Stimulated activated CD8-positive, alpha-beta memory T cell treated with anti-CD3 and anti-CD28 coated beads, Interleukin-12 subunit alpha, Interleukin-12 subunit beta, amount 100 ng/mL, for 4 hours (primary cell): ENCODE results near the gene DBNDD2.

Experiments used
- DNase-seq: peaks from one replicate; pipeline ENCODE4 v3.0.0-alpha.2; 2020; ENCODE audit warnings: low read depth

The DBNDD2 gene, protein sequence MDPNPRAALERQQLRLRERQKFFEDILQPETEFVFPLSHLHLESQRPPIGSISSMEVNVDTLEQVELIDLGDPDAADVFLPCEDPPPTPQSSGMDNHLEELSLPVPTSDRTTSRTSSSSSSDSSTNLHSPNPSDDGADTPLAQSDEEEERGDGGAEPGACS

DNA sequence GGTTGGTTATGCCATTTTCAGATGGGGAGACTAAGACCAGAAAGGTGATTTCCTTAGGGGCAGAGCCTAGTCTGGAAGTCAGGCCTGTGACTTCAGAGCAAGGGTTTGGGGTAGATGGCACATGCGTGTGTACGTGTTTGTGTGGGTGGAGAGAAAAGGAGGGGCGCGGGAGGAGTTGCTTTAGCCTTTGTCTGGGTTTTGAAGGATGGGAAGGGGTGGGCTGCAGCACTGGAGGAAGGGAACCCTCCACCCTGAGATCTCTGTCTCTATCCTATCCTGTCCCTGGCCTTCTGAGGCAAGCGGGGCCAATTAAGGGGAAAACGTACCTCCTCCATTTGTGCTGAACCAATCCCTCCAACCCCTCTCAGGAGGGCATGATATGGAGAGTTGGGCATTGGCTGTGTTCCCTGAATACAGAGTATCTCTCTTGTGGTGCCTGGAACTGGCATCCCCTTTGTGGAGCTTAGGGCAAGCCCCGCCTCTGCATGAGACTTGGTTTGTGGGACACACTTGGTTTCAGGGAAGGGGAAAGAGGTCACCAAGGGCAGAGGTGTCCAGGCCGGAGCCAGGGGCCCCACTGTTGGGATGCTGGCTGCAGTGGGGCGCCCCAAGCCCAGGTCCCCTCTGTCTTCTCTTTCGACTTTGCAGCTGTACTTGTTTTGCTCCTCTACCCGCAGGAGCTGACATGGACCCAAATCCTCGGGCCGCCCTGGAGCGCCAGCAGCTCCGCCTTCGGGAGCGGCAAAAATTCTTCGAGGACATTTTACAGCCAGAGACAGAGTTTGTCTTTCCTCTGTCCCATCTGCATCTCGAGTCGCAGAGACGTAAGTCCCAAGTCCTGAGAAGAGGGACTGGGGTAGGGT, at the start of gene DBNDD2:
Gene DBNDD2 (plus strand): TSS at position 507 of the 863 bp plus-strand sequence. CDS start 179 bp downstream, at position 686.
- no peak for DNase-seq

DNA sequence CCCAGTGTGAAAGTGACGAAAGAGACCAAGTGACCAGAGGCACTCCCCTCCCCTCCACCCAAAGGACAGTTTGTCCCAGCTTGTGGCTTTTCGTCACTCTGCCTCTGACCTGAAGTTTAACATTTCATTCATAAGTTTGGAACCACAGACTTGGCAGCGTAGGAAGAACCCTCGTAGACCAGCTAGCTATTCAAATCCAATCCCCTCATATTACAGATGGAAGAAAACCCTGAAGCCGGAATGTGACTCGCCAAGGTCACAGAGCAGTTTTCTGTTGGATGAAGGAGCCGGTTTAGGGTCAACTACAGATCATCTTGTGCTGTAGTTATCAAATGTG, 49.1 kb upstream of the DBNDD2 start:
- DNase-seq: no peak

GRCh38 chr20:45359406-45360148, 48.5 kb upstream of the DBNDD2 start:
- DNase-seq: no peak

DNA sequence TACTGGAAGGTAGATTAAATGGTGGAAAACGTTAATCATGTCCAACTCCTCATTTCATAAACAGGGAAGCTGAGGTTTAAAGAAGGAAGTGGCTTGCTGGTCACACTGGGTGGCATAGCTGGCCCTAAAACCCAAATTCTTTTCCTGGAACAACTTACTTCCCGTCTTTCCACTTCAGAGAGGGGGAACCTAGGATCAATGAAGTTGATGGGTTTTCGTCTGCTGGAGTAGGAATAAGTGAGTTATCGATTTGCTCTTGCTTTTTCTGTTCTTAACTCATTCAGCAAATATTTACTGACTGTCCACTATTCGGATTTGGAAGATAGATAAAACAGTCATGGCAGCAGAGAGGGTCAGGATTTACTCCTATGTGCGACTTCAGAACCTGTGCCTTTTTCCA, 46.3 kb upstream of the DBNDD2 start:
- no peak for DNase-seq

- peak; percentile 95 for DNase-seq
Measured at GRCh38 chr20:45362804-45363610, 45.1 kb upstream of the DBNDD2 start, which contains the start of gene SYS1. TSS of gene SYS1 (plus strand) at chr20:45363156. CDS start at chr20:45363532, 376 bp downstream.

DNA sequence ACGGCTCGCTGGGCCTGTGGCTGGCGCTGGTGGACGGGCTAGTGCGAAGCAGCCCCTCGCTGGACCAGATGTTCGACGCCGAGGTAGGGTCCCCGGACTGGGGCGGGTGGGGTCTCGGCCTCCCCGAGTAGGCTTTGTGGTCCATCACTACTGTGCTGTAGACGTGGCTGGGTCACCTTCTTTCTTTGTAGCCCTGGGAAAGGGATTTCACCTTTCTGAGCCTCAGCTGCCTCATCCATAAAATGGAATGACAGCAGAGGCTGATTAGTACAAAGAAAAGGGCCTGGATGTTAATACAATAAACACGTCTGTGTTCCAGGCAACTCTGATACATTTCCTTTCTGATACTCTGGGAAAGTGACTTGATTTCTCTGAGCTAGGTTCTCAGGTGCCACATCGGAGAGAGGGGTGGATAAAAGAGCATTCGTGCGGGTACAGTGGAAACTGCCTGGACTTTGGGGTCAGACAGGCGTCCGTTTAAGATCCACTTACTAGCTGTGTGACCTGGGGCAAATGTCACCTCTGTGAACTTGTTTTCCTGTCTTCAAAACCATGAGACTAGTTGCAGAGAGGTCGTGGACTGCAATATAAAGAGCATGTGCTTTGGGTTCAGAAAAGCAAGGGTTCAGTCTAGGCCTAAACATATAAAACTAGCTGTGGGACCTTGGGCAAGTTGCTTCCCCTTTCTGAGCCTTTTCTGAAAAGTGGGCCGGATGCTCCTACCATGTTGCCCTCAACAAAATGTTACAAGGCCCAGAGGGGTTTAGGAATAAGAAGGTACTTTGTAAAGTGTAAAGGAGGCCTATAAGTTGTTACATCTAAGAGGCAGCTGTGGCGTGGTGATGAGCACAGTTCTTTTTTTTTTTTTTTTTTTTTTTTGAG, 44.2 kb upstream of the DBNDD2 start:
- DNase-seq: no peak

GRCh38 chr20:45365444-45365970, 42.6 kb upstream of the DBNDD2 start:
- no peak for DNase-seq

DNA sequence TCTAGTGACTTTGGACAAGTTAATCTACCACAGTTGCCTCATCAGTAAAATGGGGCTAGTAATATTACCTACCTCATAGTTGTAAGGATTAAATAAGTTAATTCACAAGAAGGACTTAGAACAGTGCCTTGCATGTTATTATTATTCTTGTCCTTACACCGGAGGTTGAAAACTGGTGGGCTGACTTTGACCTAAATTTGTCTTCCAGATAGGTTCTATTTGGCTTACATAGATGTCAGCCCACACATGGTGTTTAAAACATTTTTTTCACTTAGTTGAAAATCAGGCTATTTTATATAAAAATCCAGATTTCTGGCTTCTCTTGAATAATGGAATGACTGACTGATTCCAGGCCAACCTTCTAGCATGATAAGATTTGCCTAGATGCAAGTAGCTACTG, 41.9 kb upstream of the DBNDD2 start:
- no peak for DNase-seq

DNA sequence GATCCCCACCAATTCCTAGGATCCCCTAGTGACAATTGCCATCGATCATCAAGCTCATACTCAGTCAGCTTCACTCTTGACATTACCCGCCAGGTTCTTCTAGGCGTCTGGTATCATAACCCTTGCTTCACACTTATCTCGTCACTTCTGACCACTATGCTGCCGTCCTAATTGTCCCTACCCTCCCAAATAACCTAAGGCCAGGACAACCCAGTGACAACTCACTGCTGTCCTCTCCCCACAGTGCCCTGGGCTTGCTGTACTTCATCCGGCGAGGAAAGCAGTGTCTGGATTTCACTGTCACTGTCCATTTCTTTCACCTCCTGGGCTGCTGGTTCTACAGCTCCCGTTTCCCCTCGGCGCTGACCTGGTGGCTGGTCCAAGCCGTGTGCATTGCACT, 41.5 kb upstream of the DBNDD2 start:
- DNase-seq: no peak

DNA sequence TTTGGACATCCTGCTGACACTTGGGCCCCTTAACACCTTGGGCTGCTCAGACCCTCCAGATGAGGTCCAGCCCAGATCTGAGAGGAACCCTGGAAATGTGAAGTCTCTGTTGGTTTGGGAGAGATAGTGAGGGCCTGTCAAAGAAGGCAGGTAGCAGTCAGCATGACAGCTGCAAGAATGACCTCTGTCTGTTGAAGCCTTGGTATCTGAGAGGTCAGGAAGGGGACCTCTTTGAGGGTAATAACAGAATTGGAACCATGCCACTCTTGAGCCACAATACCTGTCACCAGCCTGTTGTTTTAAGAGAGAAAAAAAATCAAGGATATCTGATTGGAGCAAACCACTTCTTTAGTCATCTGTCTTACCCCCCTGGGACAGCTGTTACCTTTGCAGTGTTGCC, 41.0 kb upstream of the DBNDD2 start:
- no peak for DNase-seq

DNA sequence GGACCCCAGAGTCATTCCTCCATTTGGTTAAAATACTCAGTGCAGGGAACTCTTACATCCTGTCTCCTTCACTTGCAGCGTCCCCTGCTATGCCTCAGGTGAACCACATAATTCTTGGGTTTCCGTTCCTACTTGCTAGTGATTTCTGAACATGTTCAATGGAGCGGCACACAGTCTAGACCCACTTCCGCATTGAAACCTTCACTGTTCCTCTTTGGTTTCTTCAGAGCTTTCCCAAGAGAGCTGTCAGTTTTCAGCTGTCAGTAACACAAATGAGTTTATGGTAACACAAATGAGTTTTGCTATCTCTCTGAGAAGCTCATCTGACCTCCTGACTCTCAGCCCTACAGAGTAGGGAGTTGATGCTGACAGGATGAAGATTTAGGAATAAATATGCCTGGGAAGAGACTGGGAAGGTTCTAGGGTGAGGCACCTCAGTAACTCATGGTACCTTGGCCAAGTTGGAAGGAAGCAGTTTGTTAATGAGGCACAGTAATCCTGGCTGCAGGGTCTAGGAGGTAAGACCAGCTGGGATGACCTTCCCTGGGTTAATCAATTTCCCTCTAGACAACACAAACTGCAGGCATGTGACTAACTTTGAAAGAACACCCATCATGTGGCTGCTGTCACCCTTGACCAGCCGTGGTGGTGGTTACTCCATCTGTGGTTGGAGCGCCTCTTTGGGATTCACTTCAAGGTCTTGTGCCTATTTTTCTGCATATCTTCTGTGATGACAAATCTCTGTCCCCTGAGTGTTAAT, 39.7 kb upstream of the DBNDD2 start:
- no peak for DNase-seq

- DNase-seq: no peak
Measured at GRCh38 chr20:45370571-45371160, 37.4 kb upstream of the DBNDD2 start.

DNA sequence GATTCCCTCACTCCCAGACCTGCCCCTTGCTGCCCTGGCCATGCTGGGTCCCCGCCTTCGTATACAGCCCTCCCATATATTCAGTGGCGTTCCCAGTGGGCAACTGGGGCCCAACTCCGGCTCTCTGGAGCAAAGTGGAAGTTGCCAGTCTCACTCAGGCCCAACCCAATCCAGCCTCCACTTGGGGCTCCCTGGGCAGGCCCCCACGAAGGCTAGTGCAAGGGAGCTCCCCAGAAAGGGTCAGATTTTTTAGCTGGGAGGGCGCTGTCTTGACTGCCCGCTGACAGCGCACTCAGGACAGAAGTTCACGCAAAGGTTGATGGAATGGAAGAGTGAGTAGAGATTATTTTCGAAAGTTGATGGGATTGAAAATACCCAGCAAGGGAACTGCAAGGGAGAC, 35.8 kb upstream of the DBNDD2 start:
- DNase-seq: no peak

DNA sequence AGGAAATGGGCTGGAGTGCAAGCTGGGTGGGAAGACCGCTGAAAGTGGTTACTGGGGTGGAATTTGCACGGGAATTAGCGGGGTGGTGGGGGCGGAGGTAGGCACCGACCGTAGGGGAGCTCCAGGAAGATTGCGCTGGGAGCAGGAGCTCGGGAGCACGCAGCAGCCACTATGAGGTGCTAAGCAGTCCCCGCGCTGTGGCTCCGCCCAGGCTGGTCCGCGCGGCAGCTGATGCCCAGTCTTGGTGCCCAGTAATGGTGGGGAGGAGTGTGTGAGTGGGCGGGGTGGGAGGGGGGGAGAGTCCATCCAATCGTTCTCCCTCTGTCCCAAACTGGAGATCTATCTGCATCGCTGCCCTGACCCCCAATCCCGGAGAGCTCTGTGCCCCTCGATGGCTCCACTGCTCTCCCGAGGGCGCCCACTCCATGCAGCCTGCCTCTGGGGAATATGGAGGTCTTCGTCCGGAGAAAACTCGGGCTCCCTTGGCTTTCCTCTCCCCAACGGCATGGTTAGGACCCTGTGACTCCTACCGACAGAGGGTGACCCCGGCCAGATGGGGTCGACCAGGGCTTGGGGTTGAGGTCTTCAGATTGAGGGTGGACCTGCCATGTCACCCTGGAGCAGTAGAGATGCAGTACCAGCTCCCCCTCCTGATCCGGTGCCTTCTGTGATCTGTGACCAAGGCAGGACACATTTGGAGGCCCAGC, 35.3 kb upstream of the DBNDD2 start:
- DNase-seq: no peak

DNA sequence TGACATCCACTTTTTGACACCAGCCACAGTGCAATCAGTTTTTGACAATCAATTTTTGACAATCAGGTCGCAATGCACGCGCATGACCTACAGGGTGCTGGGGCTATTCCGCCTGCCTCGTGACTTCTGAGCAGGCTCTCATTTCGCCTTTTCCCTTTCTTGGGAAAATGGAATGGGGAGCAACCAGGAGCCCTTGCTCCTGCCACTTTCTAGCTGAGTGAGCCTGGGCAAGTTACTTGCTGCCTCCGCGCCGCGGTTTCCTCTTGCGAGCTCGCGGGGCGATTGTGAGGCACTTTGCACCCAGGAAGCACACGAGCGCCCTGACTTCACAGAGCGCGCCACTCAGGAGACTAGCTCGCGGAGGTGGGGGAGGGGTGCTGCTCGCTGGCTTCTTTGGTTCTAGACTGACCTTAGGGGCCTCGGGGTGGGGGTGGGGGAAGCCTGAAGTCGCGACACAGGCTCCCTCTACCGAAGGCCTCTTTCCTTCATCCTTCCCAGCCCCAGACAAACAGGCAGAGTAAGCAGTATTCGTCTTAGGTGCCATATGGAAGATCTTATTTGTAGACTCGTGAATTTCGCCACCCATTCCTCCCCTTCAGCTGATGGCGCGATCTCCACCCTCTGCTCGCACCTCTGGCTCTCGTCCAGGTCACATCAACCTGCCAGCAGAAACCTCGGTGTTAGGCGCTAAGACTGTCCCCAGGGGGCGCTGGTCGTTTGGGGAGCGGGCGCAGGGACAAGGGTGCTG, 34.6 kb upstream of the DBNDD2 start:
- DNase-seq: peak; percentile 79

- DNase-seq: no peak
Measured at GRCh38 chr20:45374101-45374467, 34.0 kb upstream of the DBNDD2 start.

DNA sequence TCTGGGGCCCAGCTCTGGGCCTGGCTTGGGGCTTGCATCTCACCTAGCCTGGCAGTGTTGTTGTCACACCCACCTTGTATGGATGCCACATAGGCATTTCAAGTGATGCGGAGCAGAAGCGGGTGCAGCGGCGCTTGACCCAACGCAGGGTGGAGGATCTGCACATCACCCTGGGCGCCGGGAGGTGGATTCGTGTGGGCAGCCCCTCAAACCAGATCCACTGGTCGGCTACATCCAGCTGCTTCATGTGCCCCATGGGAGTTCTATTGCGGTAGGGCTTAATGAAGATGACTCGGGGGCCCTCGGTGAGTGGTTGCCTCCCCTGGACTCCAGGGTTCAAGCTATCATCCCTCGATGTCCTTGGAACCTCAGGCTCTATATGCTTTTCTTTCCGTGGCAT, 33.1 kb upstream of the DBNDD2 start:
- no peak for DNase-seq

DNA sequence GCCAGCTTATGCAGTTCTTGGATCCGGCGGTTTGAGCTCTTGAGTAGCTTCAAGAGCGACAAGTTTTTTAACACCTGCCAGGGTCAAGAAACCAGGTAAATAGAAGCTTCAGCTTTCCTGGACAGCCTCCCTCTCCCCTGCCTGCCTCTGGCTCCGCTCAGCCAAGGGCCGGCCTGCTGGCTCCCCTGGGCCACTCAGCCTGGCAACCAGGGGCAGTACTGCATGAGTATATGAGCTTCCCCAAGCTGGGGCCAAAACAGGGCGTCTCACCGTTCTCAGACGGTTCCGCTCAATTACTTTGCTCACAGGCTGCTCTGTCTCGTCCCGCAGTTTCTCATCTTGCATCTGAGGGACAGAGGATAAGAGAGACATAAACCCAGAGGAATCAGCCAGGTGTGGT, 30.8 kb upstream of the DBNDD2 start:
- DNase-seq: no peak
